ENCODE results near the gene ADGRG1. TPM values are rescaled to one million over a fixed set of nuclear protein-coding genes. Genes with fewer than 3 reads are reported as not detected.

ADGRG1 gene
- polyA plus RNA-seq, 1 donor: 102 TPM

- Histone ChIP-seq H3K27me3 (ENCODE audit: control insufficient read depth, insufficient read depth, low read length) (no peaks in the 10 kb centered on the region), H3K4me3 (ENCODE audit: low read length) (no peak overlapping the region), H3K4me1 (ENCODE audit: control insufficient read depth, insufficient read depth, low read length) (peaks cover 6% of the 10 kb centered on the region), H3K27ac (ENCODE audit: low read length) (no peak overlapping the region), H3K36me3 (ENCODE audit: control insufficient read depth, insufficient read depth, low read length) (no peaks in the 10 kb centered on the region), H3K9me3 (ENCODE audit: control insufficient read depth, low read depth, low read length) (no peaks in the 10 kb centered on the region)
- DNase-seq: no peak
- no CpG with 5 or more reads among the region's 4 CpGs for WGBS (ENCODE audit: insufficient coverage, low lambda C conversion rate)
Measured at GRCh38 chr16:57688487-57688986, 60.1 kb downstream of the ADGRG1 start.

DNA sequence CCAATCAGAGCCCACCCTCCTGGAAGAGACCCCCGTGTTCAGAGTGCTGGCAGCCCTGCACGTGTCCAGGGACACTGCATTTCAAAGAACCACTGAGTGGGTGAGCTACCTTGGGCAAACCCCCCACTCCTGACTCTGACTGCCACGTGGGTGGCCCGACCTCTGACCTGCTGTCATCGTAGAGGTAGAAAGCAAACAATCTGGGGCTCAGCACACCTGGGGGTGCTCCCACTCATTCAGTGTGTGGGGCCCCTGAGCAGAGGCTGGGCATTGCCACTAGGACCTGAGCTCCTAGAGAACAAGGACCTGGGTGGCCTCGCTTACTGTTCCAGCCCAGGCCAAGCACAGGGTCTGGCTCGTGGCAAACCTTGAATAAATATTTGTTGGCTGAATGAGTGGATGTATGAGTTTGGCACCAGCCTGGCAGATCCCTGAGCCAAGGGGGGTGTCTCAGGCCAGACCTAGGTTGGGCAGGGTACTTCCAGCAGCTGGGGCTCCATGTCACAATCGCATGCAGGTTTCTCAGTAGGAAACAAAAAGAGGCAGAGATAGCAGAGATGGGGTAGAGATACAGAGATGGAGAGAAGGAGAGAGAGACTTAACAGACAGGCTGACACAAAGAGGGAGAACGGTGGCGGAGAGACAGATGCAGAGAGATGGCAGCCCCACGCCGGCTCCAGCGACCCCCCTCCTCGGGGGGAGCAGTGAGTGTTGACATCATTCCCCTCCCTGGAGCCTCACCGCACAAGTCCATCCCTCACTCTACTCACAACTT, 60.7 kb downstream of the ADGRG1 start:
- Histone ChIP-seq H3K36me3 (ENCODE audit: control insufficient read depth, insufficient read depth, low read length) (no peaks in the 10 kb centered on the region), H3K9me3 (ENCODE audit: control insufficient read depth, low read depth, low read length) (no peaks in the 10 kb centered on the region), H3K4me3 (ENCODE audit: low read length) (no peak overlapping the region), H3K4me1 (ENCODE audit: control insufficient read depth, insufficient read depth, low read length) (peaks cover 6% of the 10 kb centered on the region), H3K27me3 (ENCODE audit: control insufficient read depth, insufficient read depth, low read length) (no peaks in the 10 kb centered on the region), H3K27ac (ENCODE audit: low read length) (no peak overlapping the region)
- no peak for DNase-seq
- WGBS (ENCODE audit: insufficient coverage, low lambda C conversion rate): no CpG with 5 or more reads among the region's 15 CpGs

GRCh38 chr16:57689762-57690558, 61.5 kb downstream of the ADGRG1 start:
- peak in 1 of 2 donors; percentile 27 for DNase-seq
- H3K36me3 ChIP-seq (ENCODE audit: control insufficient read depth, insufficient read depth, low read length): no peaks in the 10 kb centered on the region
- WGBS (ENCODE audit: insufficient coverage, low lambda C conversion rate): 60% methylated on average over 3 of the region's 13 CpGs

DNA sequence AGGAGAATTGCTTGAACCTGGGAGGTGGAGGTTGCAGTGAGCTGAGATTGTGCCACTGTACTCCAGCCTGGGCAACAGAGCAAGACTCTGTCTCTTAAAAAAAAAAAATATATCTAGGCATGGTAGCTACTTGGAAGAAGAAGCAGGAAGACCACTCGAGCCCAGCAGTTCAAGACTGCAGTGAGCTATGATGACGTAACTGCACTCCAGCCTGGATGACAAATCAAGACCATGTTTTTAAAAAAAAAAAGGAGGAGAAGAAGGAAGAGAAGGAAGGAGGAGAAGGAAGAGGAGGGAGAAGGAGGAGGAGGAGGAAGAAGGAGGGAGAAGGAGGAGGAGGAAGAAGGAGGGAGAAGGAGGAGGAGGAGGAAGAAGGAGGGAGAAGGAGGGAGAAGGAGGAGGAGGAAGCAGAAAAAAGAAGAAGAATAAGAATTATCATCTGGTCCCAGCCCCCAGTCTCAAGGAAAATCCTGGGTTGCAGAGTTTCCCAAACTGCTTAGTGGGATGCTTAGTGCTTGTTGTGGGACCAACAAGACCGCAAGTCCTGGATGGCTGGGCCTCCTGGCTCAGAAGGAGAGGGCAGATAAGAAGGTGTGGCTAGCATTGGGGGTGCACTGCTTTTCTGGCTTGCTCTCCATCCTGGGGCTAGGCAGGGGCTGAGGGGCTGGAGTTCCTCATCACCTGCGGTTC, 62.5 kb downstream of the ADGRG1 start:
- no peak for DNase-seq
- Histone ChIP-seq H3K27ac (ENCODE audit: low read length) (no peak overlapping the region), H3K27me3 (ENCODE audit: control insufficient read depth, insufficient read depth, low read length) (no peaks in the 10 kb centered on the region), H3K36me3 (ENCODE audit: control insufficient read depth, insufficient read depth, low read length) (no peaks in the 10 kb centered on the region), H3K4me3 (ENCODE audit: low read length) (no peak overlapping the region), H3K9me3 (ENCODE audit: control insufficient read depth, low read depth, low read length) (no peaks in the 10 kb centered on the region), H3K4me1 (ENCODE audit: control insufficient read depth, insufficient read depth, low read length) (peaks cover 11% of the 10 kb centered on the region)
- 86% methylated on average over 1 of the region's 4 CpGs for WGBS (ENCODE audit: insufficient coverage, low lambda C conversion rate)

More at GRCh38 chr16:57689762-57690558, 61.5 kb downstream of the ADGRG1 start:
- no peak overlapping the region for H3K4me3 ChIP-seq (ENCODE audit: low read length)
- no peak overlapping the region for H3K27ac ChIP-seq (ENCODE audit: low read length)
- peaks cover 11% of the 10 kb centered on the region for H3K4me1 ChIP-seq (ENCODE audit: control insufficient read depth, insufficient read depth, low read length)
- no peaks in the 10 kb centered on the region for H3K9me3 ChIP-seq (ENCODE audit: control insufficient read depth, low read depth, low read length)
- no peaks in the 10 kb centered on the region for H3K27me3 ChIP-seq (ENCODE audit: control insufficient read depth, insufficient read depth, low read length)

DNA sequence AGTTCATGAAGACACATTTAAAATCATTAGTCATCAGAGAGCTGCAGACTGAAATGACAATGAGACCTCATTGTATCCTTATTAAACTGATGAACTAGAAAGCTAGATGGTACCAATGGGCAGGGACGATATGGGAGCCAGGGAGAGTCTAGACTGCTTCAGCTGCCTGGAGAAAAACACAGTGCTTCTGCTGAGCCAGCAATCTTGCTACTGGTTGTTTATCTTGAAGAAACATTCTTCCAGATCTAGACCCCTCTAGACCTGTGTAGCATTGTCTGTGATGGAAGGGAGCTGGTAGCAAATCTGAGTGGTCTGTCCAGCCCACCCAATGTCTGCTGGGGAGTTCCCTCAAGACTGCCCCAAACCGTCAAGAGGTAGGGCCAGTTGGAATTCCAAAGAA, 64.2 kb downstream of the ADGRG1 start:
- Histone ChIP-seq H3K27ac (ENCODE audit: low read length) (no peak overlapping the region), H3K36me3 (ENCODE audit: control insufficient read depth, insufficient read depth, low read length) (no peaks in the 10 kb centered on the region), H3K4me3 (ENCODE audit: low read length) (no peak overlapping the region), H3K4me1 (ENCODE audit: control insufficient read depth, insufficient read depth, low read length) (peaks cover 11% of the 10 kb centered on the region), H3K27me3 (ENCODE audit: control insufficient read depth, insufficient read depth, low read length) (no peaks in the 10 kb centered on the region), H3K9me3 (ENCODE audit: control insufficient read depth, low read depth, low read length) (no peaks in the 10 kb centered on the region)
- DNase-seq: no peak
- WGBS (ENCODE audit: insufficient coverage, low lambda C conversion rate): no CpG with 5 or more reads among the region's 2 CpGs

DNA sequence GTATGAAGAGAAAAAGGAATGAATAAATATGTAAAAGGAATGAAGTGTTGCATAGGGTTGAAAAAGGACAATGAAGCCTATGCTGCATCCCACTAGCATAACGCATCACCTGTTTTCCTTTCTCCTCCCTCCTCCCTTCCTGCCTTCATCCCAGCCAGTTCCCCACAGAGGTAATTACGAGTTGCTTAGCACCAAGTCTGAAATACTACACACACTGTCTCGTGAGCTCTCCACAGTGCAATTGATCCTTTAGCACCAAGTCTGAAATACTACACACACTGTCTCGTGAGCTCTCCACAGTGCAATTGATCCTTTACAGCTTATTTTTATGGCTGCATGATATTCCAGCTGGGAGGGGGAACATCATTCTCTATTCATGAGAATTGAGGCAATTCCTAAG, 65.1 kb downstream of the ADGRG1 start:
- peaks cover 11% of the 10 kb centered on the region for H3K4me1 ChIP-seq (ENCODE audit: control insufficient read depth, insufficient read depth, low read length)
- no CpG with 5 or more reads among the region's 4 CpGs for WGBS (ENCODE audit: insufficient coverage, low lambda C conversion rate)
- DNase-seq: no peak
- no peaks in the 10 kb centered on the region for H3K36me3 ChIP-seq (ENCODE audit: control insufficient read depth, insufficient read depth, low read length)
- H3K27me3 ChIP-seq (ENCODE audit: control insufficient read depth, insufficient read depth, low read length): no peaks in the 10 kb centered on the region
- H3K27ac ChIP-seq (ENCODE audit: low read length): no peak overlapping the region
- H3K4me3 ChIP-seq (ENCODE audit: low read length): no peak overlapping the region
- H3K9me3 ChIP-seq (ENCODE audit: control insufficient read depth, low read depth, low read length): no peaks in the 10 kb centered on the region

- Histone ChIP-seq H3K4me1 (ENCODE audit: control insufficient read depth, insufficient read depth, low read length) (peaks cover 8% of the 10 kb centered on the region), H3K4me3 (ENCODE audit: low read length) (no peak overlapping the region), H3K27ac (ENCODE audit: low read length) (no peak overlapping the region), H3K27me3 (ENCODE audit: control insufficient read depth, insufficient read depth, low read length) (no peaks in the 10 kb centered on the region), H3K36me3 (ENCODE audit: control insufficient read depth, insufficient read depth, low read length) (no peaks in the 10 kb centered on the region), H3K9me3 (ENCODE audit: control insufficient read depth, low read depth, low read length) (no peaks in the 10 kb centered on the region)
- no peak for DNase-seq
- WGBS (ENCODE audit: insufficient coverage, low lambda C conversion rate): 80% methylated on average over 1 of the region's 10 CpGs
Measured at GRCh38 chr16:57694231-57694724, 65.8 kb downstream of the ADGRG1 start.

DNA sequence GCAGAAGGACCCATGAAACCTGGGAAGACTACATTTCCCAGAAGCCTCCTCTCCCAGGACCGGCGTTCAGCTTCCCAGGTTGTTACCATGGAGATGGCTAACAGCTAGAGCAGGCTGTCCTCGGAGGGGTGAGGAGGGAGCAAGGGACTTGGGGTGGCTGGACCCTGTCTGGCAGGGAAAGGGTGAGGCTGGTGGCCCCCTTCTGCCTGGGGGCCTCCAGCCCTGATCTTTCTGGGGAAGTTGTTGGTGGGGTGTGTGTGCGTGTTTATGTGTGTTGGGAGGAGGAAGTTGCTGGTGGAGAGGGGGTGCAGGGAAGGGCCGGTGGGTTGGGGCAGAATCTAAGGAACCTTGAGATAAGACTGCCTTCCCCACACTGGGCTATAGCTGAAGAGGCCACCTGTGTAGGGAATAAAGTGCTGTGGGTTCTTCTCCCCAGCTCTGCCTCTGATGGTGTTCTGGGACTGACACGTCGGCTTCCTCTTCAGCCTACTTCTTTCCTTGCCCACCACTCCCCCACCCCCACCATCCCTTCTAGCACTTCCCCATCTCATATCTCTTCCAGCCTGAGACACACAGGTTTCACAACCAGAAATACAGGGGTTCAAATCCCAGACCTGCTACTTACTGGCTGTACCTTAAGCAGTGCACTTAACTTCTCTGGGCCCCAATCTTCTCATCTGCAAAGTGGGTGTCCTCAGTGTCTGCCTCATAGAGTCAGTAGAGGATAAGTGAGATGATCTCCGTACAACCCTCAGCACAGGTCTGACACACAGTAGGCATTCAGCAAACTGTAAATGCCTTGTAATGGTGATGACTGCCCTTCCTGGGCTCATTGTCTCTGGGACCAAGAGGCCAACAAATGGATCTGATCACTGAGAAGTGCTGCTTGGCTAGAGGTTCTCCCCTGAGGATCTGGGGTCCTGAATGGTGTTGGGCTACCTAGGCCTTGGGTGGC, 66.6 kb downstream of the ADGRG1 start, which contains the start of gene DRC7:
Gene DRC7 (plus strand): TSS at position 82 of the 955 bp plus-strand sequence. CDS start 3,144 bp downstream, outside the sequence.
- Histone ChIP-seq H3K27ac (ENCODE audit: low read length) (no peak within 1 kb of the TSS), H3K36me3 (ENCODE audit: control insufficient read depth, insufficient read depth, low read length) (no peaks in the 10 kb centered on the region), H3K27me3 (ENCODE audit: control insufficient read depth, insufficient read depth, low read length) (no peaks in the 10 kb centered on the region), H3K4me3 (ENCODE audit: low read length) (peak within 1 kb of the TSS; percentile 26), H3K9me3 (ENCODE audit: control insufficient read depth, low read depth, low read length) (no peaks in the 10 kb centered on the region), H3K4me1 (ENCODE audit: control insufficient read depth, insufficient read depth, low read length) (peaks cover 6% of the 10 kb centered on the region)
- DNase-seq: peak; percentile 59 to 80
- no CpG with 5 or more reads among the region's 8 CpGs for WGBS (ENCODE audit: insufficient coverage, low lambda C conversion rate)

GRCh38 chr16:57695680-57696069, 67.2 kb downstream of the ADGRG1 start:
- H3K4me3 ChIP-seq (ENCODE audit: low read length): no peak overlapping the region
- no peaks in the 10 kb centered on the region for H3K36me3 ChIP-seq (ENCODE audit: control insufficient read depth, insufficient read depth, low read length)
- 100% methylated on average over 1 of the region's 5 CpGs for WGBS (ENCODE audit: insufficient coverage, low lambda C conversion rate)
- no peak overlapping the region for H3K27ac ChIP-seq (ENCODE audit: low read length)
- H3K4me1 ChIP-seq (ENCODE audit: control insufficient read depth, insufficient read depth, low read length): peaks cover 10% of the 10 kb centered on the region
- DNase-seq: no peak
- H3K27me3 ChIP-seq (ENCODE audit: control insufficient read depth, insufficient read depth, low read length): no peaks in the 10 kb centered on the region
- H3K9me3 ChIP-seq (ENCODE audit: control insufficient read depth, low read depth, low read length): no peaks in the 10 kb centered on the region

Measured in large intestine (tissue), 3 donors.